ENCODE measurements around the gene KLHDC8A. TPM values are rescaled to one million over a fixed set of nuclear protein-coding genes. Genes with fewer than 3 reads are reported as not detected.
A peak's percentile ranks its signal among the peaks of the same experiment; 100 is the strongest.

Gene KLHDC8A
- total and polyA plus RNA-seq, 2 of the 13 experiments (the other 11 are each of a cell fraction or from before 2014, with no cell fraction given) = not detected

DNA sequence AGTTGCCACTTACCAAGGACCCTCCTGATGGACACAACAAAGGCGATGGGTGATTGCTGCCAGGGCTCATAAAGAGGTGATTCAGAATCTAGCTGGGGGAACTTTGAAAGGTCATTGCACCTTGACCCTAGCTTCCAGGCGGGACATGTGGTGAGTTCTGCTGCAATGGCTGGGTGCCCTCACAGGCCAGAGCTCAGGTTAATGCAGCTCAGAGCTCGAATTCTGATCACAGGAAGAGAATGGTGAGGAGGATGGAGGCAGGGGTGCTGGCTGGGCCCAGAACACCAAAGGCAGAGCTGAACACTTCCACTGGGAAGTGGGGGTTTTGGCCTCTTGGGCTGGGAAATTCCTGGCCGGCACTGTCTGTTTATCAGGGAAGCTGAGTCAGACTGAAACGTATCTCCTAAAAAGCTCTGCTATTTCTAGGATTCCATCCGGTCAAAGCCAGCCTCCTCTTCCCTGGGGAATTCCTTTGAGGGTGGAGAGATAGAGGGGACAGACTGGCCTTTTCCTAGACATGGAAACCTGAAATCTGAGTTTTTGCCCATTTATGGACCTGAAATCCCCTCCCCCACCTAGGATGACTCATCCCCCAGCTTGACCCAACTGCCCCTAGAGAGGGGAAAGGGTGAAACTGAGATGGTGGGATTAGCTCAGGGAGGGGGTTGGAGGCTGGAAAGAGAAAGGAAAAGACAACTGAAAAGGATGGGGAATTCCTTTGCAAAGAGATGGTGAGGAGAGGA, 62.4 kb downstream of the KLHDC8A start (continued):
- TF ChIP-seq, protein P1, sequence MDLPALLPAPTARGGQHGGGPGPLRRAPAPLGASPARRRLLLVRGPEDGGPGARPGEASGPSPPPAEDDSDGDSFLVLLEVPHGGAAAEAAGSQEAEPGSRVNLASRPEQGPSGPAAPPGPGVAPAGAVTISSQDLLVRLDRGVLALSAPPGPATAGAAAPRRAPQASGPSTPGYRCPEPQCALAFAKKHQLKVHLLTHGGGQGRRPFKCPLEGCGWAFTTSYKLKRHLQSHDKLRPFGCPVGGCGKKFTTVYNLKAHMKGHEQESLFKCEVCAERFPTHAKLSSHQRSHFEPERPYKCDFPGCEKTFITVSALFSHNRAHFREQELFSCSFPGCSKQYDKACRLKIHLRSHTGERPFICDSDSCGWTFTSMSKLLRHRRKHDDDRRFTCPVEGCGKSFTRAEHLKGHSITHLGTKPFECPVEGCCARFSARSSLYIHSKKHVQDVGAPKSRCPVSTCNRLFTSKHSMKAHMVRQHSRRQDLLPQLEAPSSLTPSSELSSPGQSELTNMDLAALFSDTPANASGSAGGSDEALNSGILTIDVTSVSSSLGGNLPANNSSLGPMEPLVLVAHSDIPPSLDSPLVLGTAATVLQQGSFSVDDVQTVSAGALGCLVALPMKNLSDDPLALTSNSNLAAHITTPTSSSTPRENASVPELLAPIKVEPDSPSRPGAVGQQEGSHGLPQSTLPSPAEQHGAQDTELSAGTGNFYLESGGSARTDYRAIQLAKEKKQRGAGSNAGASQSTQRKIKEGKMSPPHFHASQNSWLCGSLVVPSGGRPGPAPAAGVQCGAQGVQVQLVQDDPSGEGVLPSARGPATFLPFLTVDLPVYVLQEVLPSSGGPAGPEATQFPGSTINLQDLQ (CRISPR knock-in tag; IDR thresholded peaks at IDR 0.05) = no peak
- TF ChIP-seq PITX1 (CRISPR knock-in tag; IDR thresholded peaks at IDR 0.05) = peak; percentile 72
- no peak for TF ChIP-seq ZNF775 (CRISPR knock-in tag; IDR thresholded peaks at IDR 0.05; ENCODE audit: borderline replicate concordance)
- peak; percentile 53 for TF ChIP-seq POLR2G (IDR thresholded peaks at IDR 0.05; ENCODE audit: low read depth, low read length)
- no peak for TF ChIP-seq SNAPC2 (CRISPR knock-in tag; IDR thresholded peaks at IDR 0.05)
- no peak for TF ChIP-seq ONECUT2 (CRISPR knock-in tag; IDR thresholded peaks at IDR 0.05)
- TF ChIP-seq, protein P2, sequence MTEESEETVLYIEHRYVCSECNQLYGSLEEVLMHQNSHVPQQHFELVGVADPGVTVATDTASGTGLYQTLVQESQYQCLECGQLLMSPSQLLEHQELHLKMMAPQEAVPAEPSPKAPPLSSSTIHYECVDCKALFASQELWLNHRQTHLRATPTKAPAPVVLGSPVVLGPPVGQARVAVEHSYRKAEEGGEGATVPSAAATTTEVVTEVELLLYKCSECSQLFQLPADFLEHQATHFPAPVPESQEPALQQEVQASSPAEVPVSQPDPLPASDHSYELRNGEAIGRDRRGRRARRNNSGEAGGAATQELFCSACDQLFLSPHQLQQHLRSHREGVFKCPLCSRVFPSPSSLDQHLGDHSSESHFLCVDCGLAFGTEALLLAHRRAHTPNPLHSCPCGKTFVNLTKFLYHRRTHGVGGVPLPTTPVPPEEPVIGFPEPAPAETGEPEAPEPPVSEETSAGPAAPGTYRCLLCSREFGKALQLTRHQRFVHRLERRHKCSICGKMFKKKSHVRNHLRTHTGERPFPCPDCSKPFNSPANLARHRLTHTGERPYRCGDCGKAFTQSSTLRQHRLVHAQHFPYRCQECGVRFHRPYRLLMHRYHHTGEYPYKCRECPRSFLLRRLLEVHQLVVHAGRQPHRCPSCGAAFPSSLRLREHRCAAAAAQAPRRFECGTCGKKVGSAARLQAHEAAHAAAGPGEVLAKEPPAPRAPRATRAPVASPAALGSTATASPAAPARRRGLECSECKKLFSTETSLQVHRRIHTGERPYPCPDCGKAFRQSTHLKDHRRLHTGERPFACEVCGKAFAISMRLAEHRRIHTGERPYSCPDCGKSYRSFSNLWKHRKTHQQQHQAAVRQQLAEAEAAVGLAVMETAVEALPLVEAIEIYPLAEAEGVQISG (CRISPR knock-in tag; IDR thresholded peaks at IDR 0.05) = peak; percentile 65; the same call in 1 of the 2 replicates
- peak; percentile 82 for TF ChIP-seq DPF2 (CRISPR knock-in tag; IDR thresholded peaks at IDR 0.05; ENCODE audit: borderline replicate concordance, low read depth)
- TF ChIP-seq ZMYM4 (CRISPR knock-in tag; IDR thresholded peaks at IDR 0.05) = peak; percentile 34; the same call in 1 of the 2 replicates
- TF ChIP-seq HIVEP1 (CRISPR knock-in tag; IDR thresholded peaks at IDR 0.05) = peak; percentile 91
- no peak for TF ChIP-seq KDM1A (CRISPR knock-in tag; IDR thresholded peaks at IDR 0.05)
- peak; percentile 56; the same call in 1 of the 2 replicates for TF ChIP-seq MYC (CRISPR knock-in tag; IDR thresholded peaks at IDR 0.05; ENCODE audit: borderline replicate concordance)
- TF ChIP-seq CEBPB (IDR thresholded peaks at IDR 0.05; ENCODE audit: borderline replicate concordance, low read depth, low read length) = peak; percentile 36; the same call in 1 of the 2 replicates
- TF ChIP-seq, protein P3, sequence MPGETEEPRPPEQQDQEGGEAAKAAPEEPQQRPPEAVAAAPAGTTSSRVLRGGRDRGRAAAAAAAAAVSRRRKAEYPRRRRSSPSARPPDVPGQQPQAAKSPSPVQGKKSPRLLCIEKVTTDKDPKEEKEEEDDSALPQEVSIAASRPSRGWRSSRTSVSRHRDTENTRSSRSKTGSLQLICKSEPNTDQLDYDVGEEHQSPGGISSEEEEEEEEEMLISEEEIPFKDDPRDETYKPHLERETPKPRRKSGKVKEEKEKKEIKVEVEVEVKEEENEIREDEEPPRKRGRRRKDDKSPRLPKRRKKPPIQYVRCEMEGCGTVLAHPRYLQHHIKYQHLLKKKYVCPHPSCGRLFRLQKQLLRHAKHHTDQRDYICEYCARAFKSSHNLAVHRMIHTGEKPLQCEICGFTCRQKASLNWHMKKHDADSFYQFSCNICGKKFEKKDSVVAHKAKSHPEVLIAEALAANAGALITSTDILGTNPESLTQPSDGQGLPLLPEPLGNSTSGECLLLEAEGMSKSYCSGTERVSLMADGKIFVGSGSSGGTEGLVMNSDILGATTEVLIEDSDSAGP (CRISPR knock-in tag; IDR thresholded peaks at IDR 0.05; ENCODE audit: borderline replicate concordance) = no peak; the same call in 1 of the 2 replicates
- peak; percentile 45; the same call in 1 of the 2 replicates for TF ChIP-seq ZFY (CRISPR knock-in tag; IDR thresholded peaks at IDR 0.05)
- TF ChIP-seq, protein P4, sequence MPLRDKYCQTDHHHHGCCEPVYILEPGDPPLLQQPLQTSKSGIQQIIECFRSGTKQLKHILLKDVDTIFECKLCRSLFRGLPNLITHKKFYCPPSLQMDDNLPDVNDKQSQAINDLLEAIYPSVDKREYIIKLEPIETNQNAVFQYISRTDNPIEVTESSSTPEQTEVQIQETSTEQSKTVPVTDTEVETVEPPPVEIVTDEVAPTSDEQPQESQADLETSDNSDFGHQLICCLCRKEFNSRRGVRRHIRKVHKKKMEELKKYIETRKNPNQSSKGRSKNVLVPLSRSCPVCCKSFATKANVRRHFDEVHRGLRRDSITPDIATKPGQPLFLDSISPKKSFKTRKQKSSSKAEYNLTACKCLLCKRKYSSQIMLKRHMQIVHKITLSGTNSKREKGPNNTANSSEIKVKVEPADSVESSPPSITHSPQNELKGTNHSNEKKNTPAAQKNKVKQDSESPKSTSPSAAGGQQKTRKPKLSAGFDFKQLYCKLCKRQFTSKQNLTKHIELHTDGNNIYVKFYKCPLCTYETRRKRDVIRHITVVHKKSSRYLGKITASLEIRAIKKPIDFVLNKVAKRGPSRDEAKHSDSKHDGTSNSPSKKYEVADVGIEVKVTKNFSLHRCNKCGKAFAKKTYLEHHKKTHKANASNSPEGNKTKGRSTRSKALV (CRISPR knock-in tag; IDR thresholded peaks at IDR 0.05) = no peak
- TF ChIP-seq FIP1L1 (IDR thresholded peaks at IDR 0.05; ENCODE audit: borderline replicate concordance, insufficient read depth, low read depth, low read length) = no peak
- no peak for TF ChIP-seq ZNF883 (CRISPR knock-in tag; IDR thresholded peaks at IDR 0.05; ENCODE audit: not compliant biosample characterization)
- TF ChIP-seq ZNF441 (CRISPR knock-in tag; IDR thresholded peaks at IDR 0.05; ENCODE audit: borderline replicate concordance) = no peak
- no peak for TF ChIP-seq ZNF264 (CRISPR knock-in tag; IDR thresholded peaks at IDR 0.05)

Data from HepG2 (cell line).